GM18519 (cell line): ENCODE measurements around the gene IARS1.

Experiments used
- ATAC-seq: cut with Tn5 transposase; IDR thresholded peaks from one replicate; pipeline ENCODE4 v1.9.1; 2021; ENCODE audit warnings: mild to moderate bottlenecking, moderate library complexity; ENCODE audit not compliant: unreplicated experiment, low FRiP score

The IARS1 gene

GRCh38 chr9:92247981-92248380 is 45.5 kb downstream of the IARS1 start:
- no peak for ATAC-seq

- ATAC-seq: no peak
Observed at GRCh38 chr9:92247296-92247695, 46.2 kb downstream of the IARS1 start.

GRCh38 chr9:92245005-92245797 is 48.3 kb downstream of the IARS1 start:
- no peak for ATAC-seq
